ENCODE results near the gene PRPS1.

The PRPS1 gene

GRCh38 chrX:107687445-107687844 is 59.1 kb downstream of the PRPS1 start:
- no peak overlapping the region for H2AFZ ChIP-seq
- no peak overlapping the region for H3K4me2 ChIP-seq (ENCODE audit: low read length)
- H3K36me3 ChIP-seq (ENCODE audit: control insufficient read depth, insufficient read depth, low read length) = no peaks in the 10 kb centered on the region
- H3K9me3 ChIP-seq (ENCODE audit: control insufficient read depth, low read length) = no peaks in the 10 kb centered on the region
- TF ChIP-seq CTCF (IDR thresholded peaks at IDR 0.05) = no peak
- no peaks in the 10 kb centered on the region for H3K27me3 ChIP-seq (ENCODE audit: control insufficient read depth, insufficient read depth, low read length)
- no peak overlapping the region for H3K27ac ChIP-seq
- H3K4me3 ChIP-seq (ENCODE audit: low read depth, low read length) = no peak overlapping the region
- peaks cover 9% of the 10 kb centered on the region for H3K4me1 ChIP-seq
- H3K79me2 ChIP-seq = no peaks in the 10 kb centered on the region
- H3K9ac ChIP-seq = no peak overlapping the region

- H3K27me3 ChIP-seq (ENCODE audit: control insufficient read depth, insufficient read depth, low read length) = no peaks in the 10 kb centered on the region
- no peak overlapping the region for H3K4me2 ChIP-seq (ENCODE audit: low read length)
- no peak overlapping the region for H3K9ac ChIP-seq
- no peaks in the 10 kb centered on the region for H3K9me3 ChIP-seq (ENCODE audit: control insufficient read depth, low read length)
- TF ChIP-seq CTCF (IDR thresholded peaks at IDR 0.05) = no peak
- no peak overlapping the region for H2AFZ ChIP-seq
- no peaks in the 10 kb centered on the region for H3K79me2 ChIP-seq
- H3K27ac ChIP-seq = no peak overlapping the region
- H3K4me3 ChIP-seq (ENCODE audit: low read depth, low read length) = no peak overlapping the region
- no peaks in the 10 kb centered on the region for H3K36me3 ChIP-seq (ENCODE audit: control insufficient read depth, insufficient read depth, low read length)
- H3K4me1 ChIP-seq = no peaks in the 10 kb centered on the region
These were observed 62.7 kb downstream of the PRPS1 start for GRCh38 chrX:107691024-107691448.

DNA sequence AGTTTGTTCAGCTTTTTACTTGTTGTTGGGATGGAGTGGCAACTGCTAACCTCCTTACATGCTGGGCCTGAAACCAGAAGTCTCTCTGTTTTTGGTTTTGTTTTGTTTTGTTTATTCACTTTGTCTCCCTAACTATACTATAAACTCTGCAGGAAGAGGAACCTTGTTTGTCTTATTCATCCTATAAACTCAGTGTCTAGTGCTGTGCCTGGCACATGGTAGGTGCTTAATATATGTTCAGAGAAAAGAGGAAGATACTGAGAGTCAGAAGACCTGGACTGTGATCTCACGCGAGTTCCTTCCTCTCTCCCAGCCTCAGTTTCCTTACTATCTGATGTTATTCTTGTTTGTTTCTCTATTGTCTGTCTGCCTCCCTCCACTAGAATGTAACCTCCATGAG is 71.3 kb downstream of the PRPS1 start:
- H3K27me3 ChIP-seq (ENCODE audit: control insufficient read depth, insufficient read depth, low read length) = no peaks in the 10 kb centered on the region
- no peak overlapping the region for H3K27ac ChIP-seq
- H3K4me1 ChIP-seq = no peaks in the 10 kb centered on the region
- no peak overlapping the region for H3K9ac ChIP-seq
- H3K36me3 ChIP-seq (ENCODE audit: control insufficient read depth, insufficient read depth, low read length) = no peaks in the 10 kb centered on the region
- no peak overlapping the region for H3K4me3 ChIP-seq (ENCODE audit: low read depth, low read length)
- H2AFZ ChIP-seq = no peak overlapping the region
- TF ChIP-seq CTCF (IDR thresholded peaks at IDR 0.05) = no peak
- H3K79me2 ChIP-seq = no peaks in the 10 kb centered on the region
- no peaks in the 10 kb centered on the region for H3K9me3 ChIP-seq (ENCODE audit: control insufficient read depth, low read length)
- H3K4me2 ChIP-seq (ENCODE audit: low read length) = no peak overlapping the region

- Histone ChIP-seq H3K27me3 (ENCODE audit: control insufficient read depth, insufficient read depth, low read length) (no peaks in the 10 kb centered on the region), H3K9me3 (ENCODE audit: control insufficient read depth, low read length) (no peaks in the 10 kb centered on the region), H3K9ac (no peak overlapping the region), H2AFZ (no peak overlapping the region), H3K4me3 (ENCODE audit: low read depth, low read length) (no peak overlapping the region), H3K27ac (no peak overlapping the region), H3K4me2 (ENCODE audit: low read length) (no peak overlapping the region), H3K79me2 (no peaks in the 10 kb centered on the region), H3K4me1 (no peaks in the 10 kb centered on the region), H3K36me3 (ENCODE audit: control insufficient read depth, insufficient read depth, low read length) (no peaks in the 10 kb centered on the region)
- no peak for TF ChIP-seq CTCF (IDR thresholded peaks at IDR 0.05)
These were observed 72.0 kb downstream of the PRPS1 start for GRCh38 chrX:107700317-107700774.
